PC-9 (cell line): ENCODE measurements around the gene LARP1B. TPM values are rescaled to one million over a fixed set of nuclear protein-coding genes. Genes with fewer than 3 reads are reported as not detected.
A peak's percentile ranks its signal among the peaks of the same experiment; 100 is the strongest.
"Not testable (repeated sequence)": the region's sequence is repeated elsewhere in the genome, so short reads cannot be mapped to it uniquely, and the experiment has no call there.

Experiments used
- BruUV-seq: library from RNA; stranded (reverse); fragments of 400-500 nt; replicated peaks from 2 replicates; lab custom pipeline; 2021; lab: Mats Ljungman, UMichigan
- CTCF ChIA-PET: fragments of 300-600 bp; sonication (Branson Sonifier 250); formaldehyde crosslinking; loops from one replicate; lab custom pipeline; 2022; ENCODE audit warnings: antibody characterized with exemption; lab: Charles Lee
- POLR2A ChIA-PET: fragments of 300-600 bp; sonication (Branson Sonifier 250); formaldehyde crosslinking; loops from one replicate; lab custom pipeline; 2022; ENCODE audit warnings: antibody characterized with exemption; ENCODE audit not compliant: unreplicated experiment; lab: Charles Lee
- DNase-seq, 2 experiments: peaks; one replicate each; pipeline versions ENCODE4 v3.0.0 to v3.0.0-alpha.2; 2015 to 2022; ENCODE audit warnings: mixed read lengths in 1 of 2
- H2AFZ ChIP-seq: fragments of 200-600 bp; sonication (generic); 2 replicates; pipeline ENCODE4 v1.8.1; 2017; ENCODE audit warnings: antibody characterized with exemption
- H3F3A ChIP-seq: fragments of 200-600 bp; sonication (generic); 2 replicates; pipeline ENCODE4 v1.8.1; 2017; ENCODE audit warnings: antibody characterized with exemption, mild to moderate bottlenecking, low read depth; ENCODE audit not compliant: insufficient read depth
- H3K27ac ChIP-seq: fragments of 200-600 bp; sonication (generic); 2 replicates; pipeline ENCODE4 v1.6.1; 2016; ENCODE audit warnings: mixed run types
- H3K27me3 ChIP-seq: fragments of 200-600 bp; sonication (generic); 2 replicates; pipeline ENCODE4 v1.6.1; 2016; ENCODE audit warnings: low read depth, mixed run types; ENCODE audit not compliant: insufficient read depth
- H3K36me3 ChIP-seq: fragments of 200-600 bp; sonication (generic); 2 replicates; pipeline ENCODE4 v1.6.1; 2016; ENCODE audit warnings: low read depth, mixed run types
- H3K4me1 ChIP-seq: fragments of 200-600 bp; sonication (generic); replicated peaks from 2 replicates; pipeline ENCODE4 v1.6.1; 2016; ENCODE audit warnings: mixed run types; ENCODE audit not compliant: insufficient read depth
- H3K4me2 ChIP-seq: fragments of 200-600 bp; sonication (generic); 2 replicates; pipeline ENCODE4 v1.6.1; 2017; ENCODE audit warnings: mixed run types
- H3K4me3 ChIP-seq: fragments of 200-600 bp; sonication (generic); 2 replicates; pipeline ENCODE4 v1.6.1; 2016; ENCODE audit warnings: mixed run types
- H3K79me2 ChIP-seq: fragments of 200-600 bp; sonication (generic); 2 replicates; pipeline ENCODE4 v1.6.1; 2017; ENCODE audit warnings: low read depth, mixed run types
- H3K9me2 ChIP-seq: fragments of 200-600 bp; sonication (generic); 2 replicates; pipeline ENCODE4 v1.8.1; 2017; ENCODE audit warnings: mild to moderate bottlenecking; ENCODE audit not compliant: insufficient read depth
- H3K9me3 ChIP-seq: fragments of 200-600 bp; sonication (generic); 2 replicates; pipeline ENCODE4 v1.8.1; 2016; ENCODE audit warnings: low read depth; ENCODE audit not compliant: insufficient read depth
- H4K20me1 ChIP-seq: fragments of 200-600 bp; sonication (generic); 2 replicates; pipeline ENCODE4 v1.8.1; 2017; ENCODE audit not compliant: insufficient read depth
- CTCF ChIP-seq: fragments of 200-600 bp; sonication (generic); conservative IDR thresholded peaks from 2 replicates; pipeline ENCODE4 v1.6.1; 2017; ENCODE audit warnings: mixed run types, antibody characterized with exemption, mild to moderate bottlenecking, moderate library complexity
- EZH2 ChIP-seq: fragments of 200-600 bp; sonication (generic); IDR thresholded peaks from 2 replicates; pipeline ENCODE4 v1.8.0; 2017; ENCODE audit warnings: antibody characterized with exemption, low read depth
- intact Hi-C: fragments of 100-400 bp; cut with micrococcal nuclease; formaldehyde crosslinking; loops from one replicate; pipeline ENCODE4 v1.10.0; 2022; ENCODE audit not compliant: unreplicated experiment
- total RNA-seq: library from RNA; stranded (reverse); gene quantifications from 2 replicates; pipeline ENCODE4 v1.2.3, GENCODE V29; 2021

LARP1B gene
- total RNA-seq, 1 experiment from 2014 or later: 22.0 TPM

GRCh38 chr4:128241981-128242380 is 180.9 kb downstream of the LARP1B start:
- ChIA-PET POLR2A (interaction anchor here (0.6 to 0.8 kb wide), 2 partner anchors 31 to 81 kb away, joined by 3 to 4 read pairs; no protein-coding TSS in a partner anchor), CTCF (interaction anchor here (1.0 kb wide), 1 partner anchor 81 kb away, joined by 4 read pairs; no protein-coding TSS in a partner anchor)
- Histone ChIP-seq H3K4me2 (peak overlapping the region; percentile 50), H3F3A (peaks cover 9% of the 10 kb centered on the region; the same call in 1 of the 2 replicates), H3K9me2 (no peaks in the 10 kb centered on the region), H3K4me3 (no peak overlapping the region), H4K20me1 (no peaks in the 10 kb centered on the region), H3K36me3 (no peaks in the 10 kb centered on the region), H3K27me3 (no peaks in the 10 kb centered on the region), H3K27ac (peak overlapping the region; percentile 87), H3K9me3 (no peaks in the 10 kb centered on the region), H3K79me2 (no peaks in the 10 kb centered on the region), H3K4me1 (peaks cover 20% of the 10 kb centered on the region), H2AFZ (no peak overlapping the region)
- intact Hi-C loops: loop anchor here (1.0 to 5.0 kb wide), 2 partner anchors 14 to 45 kb away; partner anchors contain the start of gene PGRMC2
- DNase-seq: no peak
- TF ChIP-seq CTCF: no peak
- BruUV-seq: no TSS peak

- H4K20me1 ChIP-seq: no peaks in the 10 kb centered on the region
- DNase-seq: no peak
- H3K79me2 ChIP-seq: no peaks in the 10 kb centered on the region
- peak overlapping the region; percentile 87; the same call in 1 of the 2 replicates for H3K27ac ChIP-seq
- POLR2A ChIA-PET: no interaction called here
- H3K9me2 ChIP-seq: no peaks in the 10 kb centered on the region
- H2AFZ ChIP-seq: no peak overlapping the region
- TF ChIP-seq CTCF: no peak
- no peak for TF ChIP-seq EZH2
- no peaks in the 10 kb centered on the region for H3K27me3 ChIP-seq
- peaks cover 20% of the 10 kb centered on the region for H3K4me1 ChIP-seq
- H3K9me3 ChIP-seq: no peaks in the 10 kb centered on the region
- BruUV-seq: no TSS peak
- peak overlapping the region; percentile 50; the same call in 1 of the 2 replicates for H3K4me2 ChIP-seq
- no peak overlapping the region for H3K4me3 ChIP-seq
- no peaks in the 10 kb centered on the region for H3K36me3 ChIP-seq
- intact Hi-C loops: loop anchor here (5.0 kb wide), 1 partner anchor 45 kb away; the partner anchor contains the start of gene PGRMC2
- H3F3A ChIP-seq: peaks cover 9% of the 10 kb centered on the region; the same call in 1 of the 2 replicates
- CTCF ChIA-PET: no interaction called here
Observed at GRCh38 chr4:128242601-128243000, 181.5 kb downstream of the LARP1B start.

- POLR2A ChIA-PET: no interaction called here
- H3F3A ChIP-seq: peaks cover 9% of the 10 kb centered on the region; the same call in 1 of the 2 replicates
- CTCF ChIA-PET: no interaction called here
- H2AFZ ChIP-seq: no peak overlapping the region
- BruUV-seq: no TSS peak
- H3K79me2 ChIP-seq: no peaks in the 10 kb centered on the region
- H3K4me1 ChIP-seq: peaks cover 20% of the 10 kb centered on the region
- intact Hi-C loops: loop anchor here (5.0 kb wide), 1 partner anchor 43 kb away; the partner anchor contains the start of gene PGRMC2
- H3K9me3 ChIP-seq: no peaks in the 10 kb centered on the region; the same call in 1 of the 2 replicates
- no peak overlapping the region for H3K4me2 ChIP-seq
- H3K36me3 ChIP-seq: no peaks in the 10 kb centered on the region
- no peaks in the 10 kb centered on the region for H4K20me1 ChIP-seq
- DNase-seq: no peak
- no peak overlapping the region for H3K4me3 ChIP-seq
- H3K9me2 ChIP-seq: no peaks in the 10 kb centered on the region
- H3K27me3 ChIP-seq: no peaks in the 10 kb centered on the region
- TF ChIP-seq EZH2 (no peak), CTCF (no peak)
- H3K27ac ChIP-seq: no peak overlapping the region
Observed at GRCh38 chr4:128244379-128244778, 183.3 kb downstream of the LARP1B start.

GRCh38 chr4:128245391-128245790 is 184.3 kb downstream of the LARP1B start:
- intact Hi-C loops, H3K9me2 ChIP-seq, H2AFZ ChIP-seq, H3K79me2 ChIP-seq, H3K4me3 ChIP-seq, POLR2A ChIA-PET, H3K4me2 ChIP-seq, H3K36me3 ChIP-seq, H4K20me1 ChIP-seq, BruUV-seq, H3K27me3 ChIP-seq, H3K9me3 ChIP-seq, DNase-seq, H3K27ac ChIP-seq, H3F3A ChIP-seq: not testable (repeated sequence)
- peaks cover 20% of the 10 kb centered on the region for H3K4me1 ChIP-seq
- CTCF ChIA-PET: interaction anchor here (0.7 kb wide), 1 partner anchor 328 kb away, joined by 3 read pairs; no protein-coding TSS in a partner anchor
